GM23248 (cell line): ENCODE measurements around the gene TGFBR3L.

Source experiments
- EZH2 ChIP-seq: fragments of 200-600 bp; sonication (generic); IDR thresholded peaks from 2 replicates; pipeline ENCODE4 v1.6.1; 2018; ENCODE audit warnings: antibody characterized with exemption, mild to moderate bottlenecking; ENCODE audit not compliant: insufficient read depth, poor library complexity, severe bottlenecking
- EZH2phosphoT487 ChIP-seq: fragments of 200-600 bp; sonication (generic); IDR thresholded peaks from 2 replicates; pipeline ENCODE4 v1.6.1; 2018; ENCODE audit warnings: antibody characterized with exemption, moderate library complexity, mild to moderate bottlenecking, low read depth; ENCODE audit not compliant: insufficient read depth

DNA sequence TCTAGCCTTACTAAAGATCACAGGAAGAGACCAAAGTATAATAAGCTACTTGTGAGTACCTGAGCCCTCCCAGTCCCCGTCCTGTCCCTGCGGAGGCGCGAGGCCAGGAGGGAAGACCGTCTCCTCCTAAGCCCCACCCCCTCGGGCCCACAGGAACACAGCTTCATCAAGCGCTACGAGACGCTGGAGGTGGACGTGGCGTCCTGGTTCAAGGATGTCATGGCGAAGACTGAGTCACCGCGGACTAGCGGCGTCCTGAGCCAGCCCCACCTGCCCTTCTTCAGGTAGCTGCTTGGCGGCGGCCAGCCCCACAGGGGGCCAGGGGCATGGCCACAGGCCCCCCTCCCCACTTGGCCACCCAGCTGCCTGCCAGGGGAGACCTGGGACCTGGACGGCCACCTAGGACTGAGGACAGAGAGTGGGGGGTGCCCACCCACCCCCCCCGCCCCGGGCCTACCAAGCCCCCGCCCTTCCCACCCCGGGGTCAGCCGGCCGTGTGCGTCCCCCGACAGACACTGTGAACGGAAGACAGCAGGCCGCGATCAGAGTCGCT lies 2.4 kb upstream of the TGFBR3L start:
- TF ChIP-seq EZH2 (no peak), EZH2phosphoT487 (no peak)
